BJ (cell line): ENCODE results near the gene CDX2. TPM values are rescaled to one million over a fixed set of nuclear protein-coding genes. Genes with fewer than 3 reads are reported as not detected.

Experiments used
- CTCF ChIA-PET: fragments of 350-600 bp; formaldehyde crosslinking; extraction: SDS; loops from one replicate; lab custom pipeline; 2021; ENCODE audit warnings: antibody characterized with exemption, inconsistent platforms; lab: Yijun Ruan, JAX
- POLR2A ChIA-PET: fragments of 300-600 bp; sonication (Branson Sonifier 250); formaldehyde crosslinking; extraction: SDS; loops from one replicate; lab custom pipeline; 2021; ENCODE audit warnings: antibody characterized with exemption; lab: Charles Lee
- DNase-seq: peaks from one replicate; pipeline ENCODE4 v3.0.0-alpha.2; 2011; ENCODE audit warnings: low read depth
- H3K27me3 ChIP-seq: 2 replicates; pipeline ENCODE4 v1.6.0; 2011; ENCODE audit warnings: low read length; ENCODE audit not compliant: control insufficient read depth, insufficient read depth
- H3K36me3 ChIP-seq: 2 replicates; pipeline ENCODE4 v1.5.1; 2011; ENCODE audit warnings: low read length; ENCODE audit not compliant: control insufficient read depth, insufficient read depth
- H3K4me3 ChIP-seq: 2 replicates; pipeline ENCODE4 v1.5.1; 2011; ENCODE audit warnings: low read depth, mild to moderate bottlenecking, control low read depth, low read length
- polyA minus RNA-seq: library from RNA; depleted of rRNA, polyadenylated mRNA; stranded (reverse); fragments of >200 nt; gene quantifications from 2 replicates; pipeline ENCODE4 v1.2.3, GENCODE V29; 2011; rRNA and poly(A)+ RNA removed
- polyA plus RNA-seq: library from polyadenylated mRNA; depleted of rRNA; stranded (reverse); fragments of >200 nt; gene quantifications from 2 replicates; pipeline ENCODE4 v1.2.3, GENCODE V29; 2011; rRNA removed
- TF ChIP-seq, protein P1 (sequence below): IDR thresholded peaks from 2 replicates; pipeline ENCODE4 v1.5.1; 2011; ENCODE audit warnings: low read depth, mild to moderate bottlenecking, control low read depth, inconsistent platforms, low read length, moderate library complexity; ENCODE audit not compliant: insufficient read depth

Gene CDX2, protein sequence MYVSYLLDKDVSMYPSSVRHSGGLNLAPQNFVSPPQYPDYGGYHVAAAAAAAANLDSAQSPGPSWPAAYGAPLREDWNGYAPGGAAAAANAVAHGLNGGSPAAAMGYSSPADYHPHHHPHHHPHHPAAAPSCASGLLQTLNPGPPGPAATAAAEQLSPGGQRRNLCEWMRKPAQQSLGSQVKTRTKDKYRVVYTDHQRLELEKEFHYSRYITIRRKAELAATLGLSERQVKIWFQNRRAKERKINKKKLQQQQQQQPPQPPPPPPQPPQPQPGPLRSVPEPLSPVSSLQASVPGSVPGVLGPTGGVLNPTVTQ
- not detected in 2 replicates for polyA plus RNA-seq
- not detected in 2 replicates for polyA minus RNA-seq

DNA sequence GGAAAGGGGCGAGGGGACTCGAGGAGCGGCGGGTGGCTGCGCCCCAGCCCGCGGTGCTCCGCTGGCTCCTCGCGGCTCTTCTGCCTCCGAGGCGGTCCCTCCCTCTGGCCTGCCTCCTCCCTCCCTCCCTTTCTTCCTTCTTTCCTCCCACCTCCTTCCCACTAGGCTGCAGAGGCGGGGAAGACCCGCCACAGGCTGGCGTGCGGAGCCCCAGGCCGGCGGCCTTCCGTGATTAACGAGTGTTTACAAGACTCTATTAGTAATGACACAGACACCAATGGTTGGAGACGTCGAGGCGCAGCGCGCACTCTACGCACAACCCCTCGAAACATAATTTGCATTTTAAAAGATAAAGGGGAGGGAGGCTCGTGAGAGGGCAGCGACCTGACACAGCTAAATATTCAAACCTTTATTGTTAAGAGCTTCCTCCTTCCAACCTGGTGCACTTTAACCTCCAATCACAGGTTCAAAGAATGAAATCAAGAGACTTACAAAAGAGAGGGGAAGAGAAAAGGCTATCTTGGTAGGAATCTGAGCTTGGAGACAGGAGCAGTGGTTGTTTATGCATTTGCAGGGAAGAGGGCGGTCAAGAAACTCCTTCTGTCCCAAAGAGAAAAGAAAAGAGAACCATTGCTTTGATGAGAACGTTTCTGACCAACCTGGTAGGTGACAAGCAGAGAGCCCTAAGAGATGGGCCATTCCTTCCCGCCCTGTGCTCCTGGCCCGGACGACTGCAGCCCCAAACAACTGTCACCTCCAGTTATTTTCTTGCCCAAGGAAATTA, at the start of gene CDX2:
Gene CDX2, minus strand, starts transcription at position 234 of the 784 bp plus-strand sequence. CDS start 309 bp downstream, outside the sequence.
- ChIA-PET POLR2A (no interaction called here), CTCF (interaction anchor here (0.7 to 3.0 kb wide), 3 partner anchors 8 to 141 kb away, joined by 4 to 11 read pairs (median 4); no protein-coding TSS in a partner anchor)
- TF ChIP-seq, protein P1, sequence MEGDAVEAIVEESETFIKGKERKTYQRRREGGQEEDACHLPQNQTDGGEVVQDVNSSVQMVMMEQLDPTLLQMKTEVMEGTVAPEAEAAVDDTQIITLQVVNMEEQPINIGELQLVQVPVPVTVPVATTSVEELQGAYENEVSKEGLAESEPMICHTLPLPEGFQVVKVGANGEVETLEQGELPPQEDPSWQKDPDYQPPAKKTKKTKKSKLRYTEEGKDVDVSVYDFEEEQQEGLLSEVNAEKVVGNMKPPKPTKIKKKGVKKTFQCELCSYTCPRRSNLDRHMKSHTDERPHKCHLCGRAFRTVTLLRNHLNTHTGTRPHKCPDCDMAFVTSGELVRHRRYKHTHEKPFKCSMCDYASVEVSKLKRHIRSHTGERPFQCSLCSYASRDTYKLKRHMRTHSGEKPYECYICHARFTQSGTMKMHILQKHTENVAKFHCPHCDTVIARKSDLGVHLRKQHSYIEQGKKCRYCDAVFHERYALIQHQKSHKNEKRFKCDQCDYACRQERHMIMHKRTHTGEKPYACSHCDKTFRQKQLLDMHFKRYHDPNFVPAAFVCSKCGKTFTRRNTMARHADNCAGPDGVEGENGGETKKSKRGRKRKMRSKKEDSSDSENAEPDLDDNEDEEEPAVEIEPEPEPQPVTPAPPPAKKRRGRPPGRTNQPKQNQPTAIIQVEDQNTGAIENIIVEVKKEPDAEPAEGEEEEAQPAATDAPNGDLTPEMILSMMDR = no peak
- Histone ChIP-seq H3K36me3 (no peaks in the 10 kb centered on the region), H3K27me3 (peaks cover 84% of the 10 kb centered on the region), H3K4me3 (no peak within 1 kb of the TSS)
- no peak for DNase-seq

DNA sequence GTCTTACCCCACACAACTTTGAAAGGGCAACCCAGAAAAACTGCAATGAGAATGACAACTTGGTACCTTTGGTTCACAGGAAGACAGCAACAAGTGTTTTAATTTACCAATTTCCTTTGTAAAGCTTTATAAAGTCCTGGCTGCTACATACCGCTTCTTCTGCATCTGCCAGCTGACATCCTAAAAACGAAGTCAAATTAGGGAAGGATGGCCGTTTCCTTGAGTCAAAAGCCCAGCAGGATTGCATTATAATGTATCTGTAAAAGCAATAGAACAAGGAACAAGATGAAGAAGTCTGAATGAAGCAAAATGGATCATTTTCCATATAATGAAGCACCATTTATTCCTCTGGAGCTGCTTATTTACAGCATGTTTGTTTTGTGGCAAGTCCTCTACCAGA, 45.2 kb upstream of the CDX2 start:
- ChIA-PET CTCF (interaction anchor here (0.7 kb wide), 1 partner anchor 15 kb away, joined by 3 read pairs; no protein-coding TSS in a partner anchor), POLR2A (no interaction called here)
- Histone ChIP-seq H3K36me3 (no peaks in the 10 kb centered on the region), H3K27me3 (peaks cover 4% of the 10 kb centered on the region), H3K4me3 (no peak overlapping the region)
- DNase-seq = no peak
- TF ChIP-seq, protein P1 = no peak

DNA sequence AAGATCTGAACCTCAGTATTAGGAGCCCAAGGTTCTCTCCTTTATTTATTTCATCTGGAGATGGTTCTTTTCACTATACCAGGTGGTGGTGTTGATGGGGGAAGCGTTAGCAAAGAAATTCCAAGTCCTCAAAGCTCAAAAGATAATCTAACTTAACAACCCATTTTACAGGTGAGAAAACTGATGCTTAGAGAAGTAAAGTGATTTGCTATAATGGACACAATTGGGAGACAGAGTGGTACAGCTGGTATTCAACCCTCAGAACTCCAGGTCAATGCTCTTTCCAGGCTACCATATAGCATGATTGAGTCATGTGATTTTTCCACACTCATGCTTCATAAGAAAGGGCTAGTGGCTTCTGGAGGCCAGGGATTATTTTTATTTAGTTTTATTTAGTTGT, 44.4 kb upstream of the CDX2 start:
- ChIA-PET POLR2A (no interaction called here), CTCF (no interaction called here)
- peaks cover 2% of the 10 kb centered on the region for H3K27me3 ChIP-seq
- DNase-seq = no peak
- TF ChIP-seq, protein P1 = no peak
- H3K36me3 ChIP-seq = no peaks in the 10 kb centered on the region
- no peak overlapping the region for H3K4me3 ChIP-seq

DNA sequence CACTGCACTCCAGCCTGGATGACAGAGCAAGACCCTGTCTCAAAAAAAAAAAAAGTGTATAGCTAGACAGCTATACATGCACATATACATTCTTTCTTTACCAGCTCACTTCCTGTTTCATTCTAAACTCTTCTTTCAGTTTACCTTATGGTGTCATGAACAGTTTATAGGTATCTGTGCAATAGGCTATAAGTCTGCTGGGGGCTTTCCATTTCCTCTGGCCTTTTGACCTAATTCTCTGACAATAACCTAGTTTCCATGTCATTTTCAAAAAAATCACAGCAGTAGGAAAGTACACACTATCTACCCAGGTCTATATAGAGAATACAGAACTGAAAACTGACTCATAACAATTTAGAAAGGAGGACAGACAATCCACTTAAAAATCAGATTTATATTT, 43.8 kb upstream of the CDX2 start:
- TF ChIP-seq, protein P1 = no peak
- H3K4me3 ChIP-seq = no peak overlapping the region
- ChIA-PET POLR2A (no interaction called here), CTCF (no interaction called here)
- peaks cover 2% of the 10 kb centered on the region for H3K27me3 ChIP-seq
- DNase-seq = no peak
- no peaks in the 10 kb centered on the region for H3K36me3 ChIP-seq

DNA sequence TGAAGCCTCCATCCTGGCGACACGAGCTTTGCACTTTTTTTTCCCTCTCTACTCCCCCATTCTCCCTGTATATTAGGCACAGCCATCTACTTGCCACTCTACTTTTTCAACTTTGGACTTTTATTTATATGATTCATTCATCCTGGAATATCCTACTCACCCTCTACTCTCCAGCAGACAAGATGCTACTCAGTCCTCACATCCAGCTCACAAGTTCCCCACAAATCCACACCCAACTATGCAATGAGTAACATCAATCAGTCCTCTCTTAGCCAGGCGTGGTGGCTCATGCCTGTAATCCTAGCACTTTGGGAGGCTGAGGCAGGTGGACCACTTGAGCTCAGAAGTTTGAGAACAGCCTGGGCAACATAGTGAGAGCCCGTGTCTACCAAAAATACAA, 43.3 kb upstream of the CDX2 start:
- Histone ChIP-seq H3K36me3 (no peaks in the 10 kb centered on the region), H3K27me3 (peaks cover 2% of the 10 kb centered on the region), H3K4me3 (no peak overlapping the region)
- POLR2A ChIA-PET = no interaction called here
- CTCF ChIA-PET = no interaction called here
- TF ChIP-seq, protein P1 = no peak
- no peak for DNase-seq
